ENCODE data around the gene CAMK1G. TPM values are rescaled to one million over a fixed set of nuclear protein-coding genes. Genes with fewer than 3 reads are reported as not detected.
A peak's percentile ranks its signal among the peaks of the same experiment; 100 is the strongest.

Gene CAMK1G
- total RNA-seq, 1 donor from 2014 or later = 0.21 TPM

DNA sequence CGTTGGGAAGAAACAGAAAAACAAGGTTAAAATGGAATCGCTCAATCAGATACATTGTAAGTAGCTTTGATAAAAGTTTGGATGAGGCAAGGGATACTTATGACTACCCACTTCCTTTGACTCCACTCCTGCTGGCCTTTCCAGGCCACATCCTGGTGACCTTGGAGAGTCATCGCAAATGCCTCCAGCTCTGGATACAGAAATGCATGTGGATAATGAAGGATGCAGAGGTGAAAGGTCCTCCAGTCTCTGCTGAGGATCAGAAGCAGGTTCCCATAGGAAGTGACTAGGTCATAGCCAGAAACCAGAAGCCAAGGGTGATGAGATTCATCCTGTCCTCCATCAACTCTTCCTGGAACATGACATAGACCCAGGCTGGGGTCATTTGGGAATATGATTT lies 6.2 kb upstream of the CAMK1G start:
- Histone ChIP-seq H3K36me3 (ENCODE audit: control insufficient read depth, insufficient read depth, low read length) (no peaks in the 10 kb centered on the region), H3K4me3 (ENCODE audit: low read depth, low read length) (no peak overlapping the region), H3K27me3 (ENCODE audit: control insufficient read depth, insufficient read depth, low read length) (peaks cover 9% of the 10 kb centered on the region)
- no peak for DNase-seq (ENCODE audit: low read depth)
- TF ChIP-seq, protein P1, sequence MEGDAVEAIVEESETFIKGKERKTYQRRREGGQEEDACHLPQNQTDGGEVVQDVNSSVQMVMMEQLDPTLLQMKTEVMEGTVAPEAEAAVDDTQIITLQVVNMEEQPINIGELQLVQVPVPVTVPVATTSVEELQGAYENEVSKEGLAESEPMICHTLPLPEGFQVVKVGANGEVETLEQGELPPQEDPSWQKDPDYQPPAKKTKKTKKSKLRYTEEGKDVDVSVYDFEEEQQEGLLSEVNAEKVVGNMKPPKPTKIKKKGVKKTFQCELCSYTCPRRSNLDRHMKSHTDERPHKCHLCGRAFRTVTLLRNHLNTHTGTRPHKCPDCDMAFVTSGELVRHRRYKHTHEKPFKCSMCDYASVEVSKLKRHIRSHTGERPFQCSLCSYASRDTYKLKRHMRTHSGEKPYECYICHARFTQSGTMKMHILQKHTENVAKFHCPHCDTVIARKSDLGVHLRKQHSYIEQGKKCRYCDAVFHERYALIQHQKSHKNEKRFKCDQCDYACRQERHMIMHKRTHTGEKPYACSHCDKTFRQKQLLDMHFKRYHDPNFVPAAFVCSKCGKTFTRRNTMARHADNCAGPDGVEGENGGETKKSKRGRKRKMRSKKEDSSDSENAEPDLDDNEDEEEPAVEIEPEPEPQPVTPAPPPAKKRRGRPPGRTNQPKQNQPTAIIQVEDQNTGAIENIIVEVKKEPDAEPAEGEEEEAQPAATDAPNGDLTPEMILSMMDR (IDR thresholded peaks at IDR 0.05; ENCODE audit: insufficient read depth, low read length, poor library complexity, severe bottlenecking) = no peak

DNA sequence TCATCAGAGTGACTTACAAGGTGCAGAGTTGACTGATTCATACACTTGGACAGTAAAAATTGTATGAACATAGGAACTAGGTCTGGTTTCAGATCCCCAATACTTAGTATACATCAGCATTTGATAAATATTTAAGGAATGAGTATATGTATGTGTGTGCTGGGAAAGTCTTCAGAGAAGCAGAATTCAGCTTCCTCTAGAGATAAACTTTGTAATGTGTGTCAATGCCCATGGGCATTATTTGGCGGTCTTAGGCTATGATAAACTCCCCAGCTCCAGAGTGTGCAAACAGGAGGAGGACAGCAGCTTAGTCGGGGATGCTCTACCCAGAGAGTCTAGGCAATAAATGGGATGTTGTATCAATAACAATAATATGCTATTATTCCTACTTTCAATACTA lies 2.9 kb upstream of the CAMK1G start:
- Histone ChIP-seq H3K4me3 (ENCODE audit: low read depth, low read length) (no peak overlapping the region), H3K36me3 (ENCODE audit: control insufficient read depth, insufficient read depth, low read length) (no peaks in the 10 kb centered on the region), H3K27me3 (ENCODE audit: control insufficient read depth, insufficient read depth, low read length) (peaks cover 5% of the 10 kb centered on the region)
- TF ChIP-seq, protein P1 (IDR thresholded peaks at IDR 0.05; ENCODE audit: insufficient read depth, low read length, poor library complexity, severe bottlenecking) = no peak
- no peak for DNase-seq (ENCODE audit: low read depth)

GRCh38 chr1:209584231-209584672 lies 738 bp downstream of the CAMK1G start:
- no peak for DNase-seq (ENCODE audit: low read depth)
- peak overlapping the region; percentile 24 for H3K4me3 ChIP-seq (ENCODE audit: low read depth, low read length)
- H3K27me3 ChIP-seq (ENCODE audit: control insufficient read depth, insufficient read depth, low read length) = peaks cover 5% of the 10 kb centered on the region
- H3K36me3 ChIP-seq (ENCODE audit: control insufficient read depth, insufficient read depth, low read length) = no peaks in the 10 kb centered on the region
- TF ChIP-seq, protein P1 (IDR thresholded peaks at IDR 0.05; ENCODE audit: insufficient read depth, low read length, poor library complexity, severe bottlenecking) = no peak

DNA sequence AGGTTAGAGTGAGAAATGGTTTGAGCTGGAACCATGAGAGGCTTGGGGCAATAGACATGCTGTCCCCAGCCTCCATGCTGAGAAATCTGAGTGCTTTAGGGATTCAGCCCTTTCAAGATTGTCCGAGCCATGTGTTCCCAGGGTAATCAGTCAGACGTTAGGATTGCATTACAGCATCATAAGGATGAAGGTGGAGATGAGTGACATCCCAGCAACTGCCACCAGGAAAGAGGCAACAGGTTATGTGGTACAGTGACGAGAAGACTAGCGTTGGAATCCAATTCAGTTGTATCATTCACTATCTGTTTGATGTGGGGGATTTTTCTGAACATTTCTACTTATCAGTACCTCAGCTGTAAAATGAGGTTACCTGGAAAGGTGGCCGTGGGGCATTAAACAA lies 1.7 kb downstream of the CAMK1G start:
- Histone ChIP-seq H3K27me3 (ENCODE audit: control insufficient read depth, insufficient read depth, low read length) (peaks cover 5% of the 10 kb centered on the region), H3K36me3 (ENCODE audit: control insufficient read depth, insufficient read depth, low read length) (no peaks in the 10 kb centered on the region), H3K4me3 (ENCODE audit: low read depth, low read length) (no peak overlapping the region)
- TF ChIP-seq, protein P1 (IDR thresholded peaks at IDR 0.05; ENCODE audit: insufficient read depth, low read length, poor library complexity, severe bottlenecking) = no peak
- DNase-seq (ENCODE audit: low read depth) = no peak

GRCh38 chr1:209585672-209586071 lies 2.2 kb downstream of the CAMK1G start:
- no peak for DNase-seq (ENCODE audit: low read depth)
- peak overlapping the region; percentile 8 for H3K4me3 ChIP-seq (ENCODE audit: low read depth, low read length)
- peaks cover 5% of the 10 kb centered on the region for H3K27me3 ChIP-seq (ENCODE audit: control insufficient read depth, insufficient read depth, low read length)
- no peaks in the 10 kb centered on the region for H3K36me3 ChIP-seq (ENCODE audit: control insufficient read depth, insufficient read depth, low read length)
- TF ChIP-seq, protein P1 (IDR thresholded peaks at IDR 0.05; ENCODE audit: insufficient read depth, low read length, poor library complexity, severe bottlenecking) = peak; percentile 6

DNA sequence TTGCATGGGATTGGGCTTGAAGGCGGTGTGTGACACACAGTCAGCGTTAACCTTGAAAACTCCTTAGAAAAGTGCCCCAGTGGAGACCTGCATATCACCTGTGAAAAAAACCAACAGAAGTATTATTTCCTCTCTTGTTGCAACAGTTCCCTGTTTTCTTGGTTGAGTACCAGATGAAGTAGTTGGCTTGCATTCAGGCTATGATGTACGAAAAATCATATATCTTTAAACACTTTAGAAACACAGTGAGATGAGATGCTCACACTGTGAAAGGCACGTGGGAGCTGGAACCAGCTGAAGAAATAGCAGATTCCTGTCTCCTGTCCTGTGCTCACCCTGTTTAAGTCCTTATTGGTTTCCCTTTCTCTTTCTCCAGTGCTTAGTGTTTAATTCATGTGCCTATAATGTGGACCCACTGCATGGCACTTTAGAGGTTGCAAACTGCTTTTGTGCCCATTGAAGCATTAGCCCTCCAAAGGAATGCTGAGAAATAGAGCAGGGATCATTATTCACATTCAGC lies 2.8 kb downstream of the CAMK1G start:
- Histone ChIP-seq H3K27me3 (ENCODE audit: control insufficient read depth, insufficient read depth, low read length) (peaks cover 5% of the 10 kb centered on the region), H3K4me3 (ENCODE audit: low read depth, low read length) (no peak overlapping the region), H3K36me3 (ENCODE audit: control insufficient read depth, insufficient read depth, low read length) (no peaks in the 10 kb centered on the region)
- TF ChIP-seq, protein P1 (IDR thresholded peaks at IDR 0.05; ENCODE audit: insufficient read depth, low read length, poor library complexity, severe bottlenecking) = no peak
- DNase-seq (ENCODE audit: low read depth) = no peak

Data from kidney epithelial cell (primary cell).